ENCODE data around the gene FGF1.

FGF1 gene

DNA sequence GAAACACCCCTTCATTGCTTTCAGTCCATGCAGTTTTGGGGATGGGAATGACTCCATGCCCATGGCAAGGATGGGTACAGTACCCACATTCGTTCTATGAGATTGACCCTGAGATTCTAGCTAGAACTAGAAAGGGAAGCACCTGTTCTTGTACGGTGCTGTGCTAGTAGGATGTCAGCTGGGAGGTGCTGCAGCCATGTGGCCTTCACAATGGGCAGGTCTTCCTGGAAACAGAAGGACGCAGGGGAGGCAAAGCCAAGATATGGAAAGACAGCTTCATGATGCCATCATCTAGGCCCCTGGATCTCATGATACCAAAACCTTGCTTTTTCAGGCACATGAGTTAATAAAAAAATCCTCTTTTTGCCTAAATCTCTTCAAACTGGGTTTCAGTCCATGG is 10.5 kb upstream of the FGF1 start:
- no peak for DNase-seq

DNA sequence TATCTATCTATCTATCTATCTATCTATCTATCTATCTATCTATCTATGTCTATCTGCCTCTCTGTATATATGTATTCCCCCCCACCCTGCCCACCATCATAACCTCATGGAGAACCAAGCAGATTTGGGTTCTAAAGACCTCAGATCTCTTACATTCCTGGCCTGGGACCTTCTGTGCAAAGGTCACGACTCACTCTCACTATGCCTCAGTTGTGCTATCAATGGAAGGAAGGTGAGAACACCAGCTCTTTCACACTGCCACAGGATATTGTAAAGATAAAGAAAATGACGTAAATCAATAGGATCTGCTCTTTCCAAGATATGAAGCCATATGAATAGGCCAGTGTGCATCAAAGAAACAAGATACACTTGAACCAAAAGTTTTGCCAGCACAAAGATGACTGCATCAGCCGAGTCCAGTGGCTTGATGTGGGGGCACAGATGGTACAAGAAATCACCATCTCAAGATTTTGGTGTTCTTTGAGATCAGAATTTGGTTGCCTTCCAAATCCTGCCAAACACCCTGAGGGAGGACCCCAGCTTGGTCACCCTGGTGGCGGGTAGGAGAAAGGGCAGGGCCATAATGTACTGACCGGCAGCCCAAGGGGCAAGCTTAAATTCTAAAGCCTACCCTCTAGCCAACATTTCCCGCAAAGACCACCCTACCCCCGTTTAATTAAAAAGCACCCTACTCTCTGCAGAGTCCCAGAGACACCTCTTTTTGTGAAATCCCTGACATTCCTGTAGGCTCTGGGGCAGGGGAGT is 8.4 kb upstream of the FGF1 start:
- no peak for DNase-seq

DNA sequence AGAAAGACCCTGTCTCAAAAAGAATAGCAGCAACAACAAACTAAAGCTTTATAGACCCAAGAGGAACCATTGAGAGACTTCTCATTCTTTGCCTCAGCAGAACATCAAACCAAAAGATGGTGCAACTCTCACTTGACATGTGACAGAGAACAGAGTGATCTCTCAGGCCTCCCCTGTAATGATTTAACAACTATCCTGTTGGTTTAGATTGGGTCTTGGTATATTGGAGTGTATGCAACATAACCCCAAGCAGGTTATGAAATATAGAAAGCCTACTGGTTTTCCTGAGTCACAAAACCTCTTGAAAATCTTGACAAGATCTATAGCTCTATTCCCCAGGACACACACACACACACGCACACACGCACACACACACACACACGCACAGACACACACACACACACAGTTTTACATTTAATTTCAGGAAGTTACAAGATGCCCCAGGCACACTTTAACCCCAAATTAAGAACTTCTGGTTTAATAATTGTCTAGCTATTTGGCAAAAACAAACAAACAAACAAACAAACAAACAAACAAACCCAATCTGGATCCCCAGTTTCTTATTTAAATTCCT is 6.5 kb upstream of the FGF1 start:
- no peak for DNase-seq

- DNase-seq = no peak
These were observed 4.8 kb upstream of the FGF1 start for GRCh38 chr5:142690667-142691066.

DNA sequence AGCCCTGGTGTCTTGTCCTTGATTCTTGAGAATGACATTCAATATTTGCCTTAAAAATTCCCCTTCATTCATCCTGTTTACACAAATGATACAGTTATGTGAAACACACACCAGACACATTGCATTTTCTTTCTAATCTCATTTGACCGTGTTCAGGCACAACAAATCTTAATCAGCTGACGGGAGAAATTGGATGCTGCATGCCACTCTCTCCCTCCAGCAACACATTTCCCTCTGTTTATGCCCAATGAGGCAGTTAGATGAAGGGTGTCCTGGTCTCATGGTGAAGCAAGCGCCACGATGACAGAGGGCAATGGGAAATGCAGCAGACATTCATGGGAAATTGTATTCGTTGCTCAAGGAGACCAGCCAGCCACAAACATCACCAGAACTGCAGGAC is 3.2 kb upstream of the FGF1 start:
- no peak for DNase-seq

DNA sequence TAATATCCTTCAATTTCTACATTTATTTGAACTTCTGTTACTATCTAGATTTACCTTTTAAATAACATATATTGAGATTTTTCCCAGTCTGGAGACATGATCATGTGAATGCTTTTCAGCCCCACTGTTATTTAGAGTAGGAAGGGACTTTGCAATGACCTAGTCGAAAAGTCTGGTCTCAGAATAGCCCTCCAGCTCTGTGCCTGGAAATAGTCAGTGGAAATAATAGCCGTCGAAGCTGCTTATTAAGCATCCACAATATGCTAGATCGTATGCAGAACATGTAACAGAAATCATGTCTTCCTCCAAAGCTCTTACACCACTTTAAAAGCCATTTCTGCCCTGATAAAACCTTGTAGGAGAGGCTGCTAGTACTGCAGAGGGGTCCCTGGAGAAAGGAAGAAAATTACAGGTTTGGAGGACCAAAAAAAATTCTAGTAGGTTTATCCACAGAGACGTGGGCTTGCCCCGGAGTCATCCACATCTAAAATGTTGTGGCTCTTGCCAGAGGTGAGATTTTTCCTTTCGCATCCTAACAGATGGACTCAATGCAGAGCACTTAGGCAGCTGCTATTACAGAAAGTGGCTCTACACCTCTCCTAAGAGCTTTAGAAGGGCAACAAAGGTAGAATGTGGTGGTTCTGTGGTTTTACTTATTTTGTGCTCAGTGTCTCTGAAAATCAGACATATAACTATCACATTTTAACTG is 2.5 kb upstream of the FGF1 start:
- no peak for DNase-seq

GRCh38 chr5:142686968-142687367 is 1.1 kb upstream of the FGF1 start:
- no peak for DNase-seq

- DNase-seq = no peak
These were observed 382 bp upstream of the FGF1 start for GRCh38 chr5:142686210-142686734.

GRCh38 chr5:142684508-142685041 is 1.3 kb downstream of the FGF1 start:
- no peak for DNase-seq

GRCh38 chr5:142683881-142684505 is 1.9 kb downstream of the FGF1 start:
- no peak for DNase-seq

- DNase-seq = no peak
These were observed 2.8 kb downstream of the FGF1 start for GRCh38 chr5:142683116-142683515.

GRCh38 chr5:142680605-142681259 is 5.2 kb downstream of the FGF1 start:
- DNase-seq = no peak

- no peak for DNase-seq
These were observed 6.1 kb downstream of the FGF1 start for GRCh38 chr5:142679744-142680143.

DNA sequence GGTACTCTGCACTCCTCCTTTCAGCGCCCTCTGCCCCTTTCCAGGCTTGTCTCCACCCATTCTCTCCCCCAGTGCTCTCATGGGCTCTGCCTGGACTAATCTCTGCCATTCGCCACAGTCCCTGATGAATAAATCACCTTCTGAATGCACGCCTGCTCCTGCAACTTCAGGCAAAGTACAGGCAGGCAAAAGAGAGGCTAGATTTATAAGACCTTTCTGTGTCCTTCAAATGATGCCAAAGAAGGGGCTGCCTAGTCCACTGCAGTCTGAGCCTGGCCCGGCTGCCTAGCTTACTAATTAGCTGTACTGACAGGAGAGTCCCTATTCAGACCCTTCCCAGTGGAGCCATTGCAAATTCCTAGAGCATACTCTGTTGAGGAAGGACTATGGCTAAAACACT is 7.4 kb downstream of the FGF1 start:
- DNase-seq = no peak

- DNase-seq = no peak
These were observed 8.7 kb downstream of the FGF1 start for GRCh38 chr5:142677198-142677597.

- DNase-seq = no peak
These were observed 9.6 kb downstream of the FGF1 start for GRCh38 chr5:142676318-142676717.

- no peak for DNase-seq
These were observed 11.1 kb downstream of the FGF1 start for GRCh38 chr5:142674531-142675469.

GRCh38 chr5:142671801-142672200 is 14.1 kb downstream of the FGF1 start:
- no peak for DNase-seq

DNA sequence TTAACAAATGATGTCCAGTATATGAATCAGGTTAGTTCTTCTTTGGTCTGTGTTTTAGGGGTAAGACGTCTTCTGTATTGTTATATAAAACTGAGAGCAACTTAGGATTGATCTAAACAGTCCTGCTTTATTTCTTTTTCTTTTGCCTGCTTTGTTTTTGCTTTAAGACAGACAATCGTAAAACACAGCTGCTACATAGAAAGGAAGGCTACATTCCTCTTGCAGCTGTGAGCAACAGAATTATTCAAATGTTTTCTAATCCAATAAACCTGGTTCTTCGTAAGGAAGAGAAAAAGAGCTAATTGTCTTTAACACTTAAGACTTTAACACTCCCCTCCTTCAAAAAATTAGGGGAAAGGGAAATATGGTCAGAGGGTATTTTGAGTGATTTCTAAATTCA is 14.6 kb downstream of the FGF1 start:
- no peak for DNase-seq

- DNase-seq = no peak
These were observed 15.1 kb downstream of the FGF1 start for GRCh38 chr5:142670804-142671203.

DNA sequence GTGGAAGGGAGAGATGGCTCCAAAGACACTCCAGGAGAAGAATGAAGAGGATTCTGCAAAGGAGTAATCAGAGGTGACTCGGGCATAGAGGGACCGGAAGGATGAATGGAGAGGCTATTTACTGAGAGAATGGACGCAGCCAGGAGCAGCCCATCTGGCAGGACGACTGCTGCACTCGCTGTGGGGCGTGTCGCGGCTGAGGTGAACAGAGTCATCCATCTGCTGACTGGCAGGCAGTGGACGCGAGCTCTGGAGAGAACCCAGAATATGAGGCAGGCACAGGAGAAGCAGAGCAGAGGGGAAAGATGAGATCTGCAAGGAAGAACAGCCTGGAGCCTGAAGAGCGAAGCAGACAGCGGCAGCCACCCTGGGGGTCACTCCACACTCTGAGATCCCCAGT is 16.4 kb downstream of the FGF1 start:
- DNase-seq = no peak

DNA sequence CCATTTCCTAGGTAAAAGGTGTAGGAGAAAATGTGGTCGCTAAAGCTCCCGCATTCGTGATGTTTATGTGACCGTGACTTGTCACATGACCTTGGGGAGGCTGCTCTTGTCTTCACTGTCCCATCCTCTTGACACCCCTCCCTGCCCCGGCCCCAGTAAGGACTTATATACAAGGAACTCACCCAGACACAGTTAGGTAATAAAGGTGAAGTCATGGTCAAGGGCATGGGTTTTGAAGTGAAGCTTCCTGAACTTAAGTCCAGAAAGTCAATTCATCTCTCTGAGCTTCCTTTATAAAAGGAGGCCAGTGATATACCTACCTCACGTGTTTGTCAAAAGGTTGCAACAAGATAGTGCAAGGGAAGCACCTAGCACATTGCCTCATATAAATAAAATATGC is 17.6 kb downstream of the FGF1 start:
- DNase-seq = no peak

Measured in NCI-H510A treated with DMSO at 0.1 percent for 48 hours (cell line).